WTC11 (cell line): Measurements from ENCODE around the gene SEPTIN14. TPM values are rescaled to one million over a fixed set of nuclear protein-coding genes. Genes with fewer than 3 reads are reported as not detected.
"Not testable (repeated sequence)": the region's sequence is repeated elsewhere in the genome, so short reads cannot be mapped to it uniquely, and the experiment has no call there.

Source experiments
- ATAC-seq: fragments of 200-7000 bp; cut with Tn5 transposase; 2 replicates; pipeline ENCODE4 v1.10.0; 2021; ENCODE audit warnings: mild to moderate bottlenecking, moderate library complexity
- Bru-seq: library from RNA; stranded (reverse); fragments of 400-500 nt; gene quantifications from one replicate; lab custom pipeline; 2021; lab: Mats Ljungman, UMichigan
- CTCF ChIA-PET: fragments of 300-600 bp; sonication (Branson Sonifier 250); formaldehyde crosslinking; loops from one replicate; lab custom pipeline; 2021; ENCODE audit warnings: antibody characterized with exemption; lab: Charles Lee
- POLR2A ChIA-PET: fragments of 350-600 bp; sonication (Branson Sonifier 250); formaldehyde crosslinking; loops from one replicate; lab custom pipeline; 2021; ENCODE audit warnings: antibody characterized with exemption; lab: Charles Lee
- DNase-seq: peaks from one replicate; pipeline ENCODE4 v3.0.0; 2021; ENCODE audit warnings: low spot score
- H3K27ac Mint-ChIP-seq: 2 replicates; pipeline ENCODE4 v1.8.0; 2021; ENCODE audit warnings: mixed read lengths
- H3K27me3 Mint-ChIP-seq: 2 replicates; pipeline ENCODE4 v1.8.0; 2021; ENCODE audit warnings: low read depth, mild to moderate bottlenecking, moderate library complexity, mixed read lengths
- H3K36me3 Mint-ChIP-seq: 2 replicates; pipeline ENCODE4 v1.8.0; 2021; ENCODE audit warnings: mixed read lengths
- H3K4me1 Mint-ChIP-seq: 2 replicates; pipeline ENCODE4 v1.8.0; 2022; ENCODE audit warnings: mixed read lengths
- H3K4me3 Mint-ChIP-seq: 2 replicates; pipeline ENCODE4 v1.8.0; 2021; ENCODE audit warnings: mild to moderate bottlenecking, moderate library complexity, mixed read lengths
- H3K9me3 Mint-ChIP-seq: 2 replicates; pipeline ENCODE4 v1.8.0; 2021; ENCODE audit warnings: mixed read lengths
- CBFB ChIP-seq: sonication (generic); formaldehyde crosslinking; IDR thresholded peaks from 2 replicates; pipeline ENCODE4 v1.8.1; 2022; ENCODE audit warnings: mild to moderate bottlenecking, low read depth, missing genetic modification reagents
- CREM ChIP-seq: sonication (generic); formaldehyde crosslinking; IDR thresholded peaks from 2 replicates; pipeline ENCODE4 v1.8.1; 2022; ENCODE audit warnings: mild to moderate bottlenecking, missing genetic modification reagents, moderate library complexity
- ETV6 ChIP-seq: sonication (generic); formaldehyde crosslinking; IDR thresholded peaks from 2 replicates; pipeline ENCODE4 v1.8.1; 2022; ENCODE audit warnings: mild to moderate bottlenecking, missing genetic modification reagents
- IRF1 ChIP-seq: sonication (generic); formaldehyde crosslinking; IDR thresholded peaks from 2 replicates; pipeline ENCODE4 v1.8.0; 2023; ENCODE audit warnings: missing genetic modification reagents
- MAX ChIP-seq: sonication (generic); formaldehyde crosslinking; IDR thresholded peaks from 2 replicates; pipeline ENCODE4 v1.8.0; 2022; ENCODE audit warnings: mild to moderate bottlenecking, missing genetic modification reagents
- MLX ChIP-seq: sonication (generic); formaldehyde crosslinking; IDR thresholded peaks from 2 replicates; pipeline ENCODE4 v1.8.1; 2023; ENCODE audit warnings: mild to moderate bottlenecking, missing genetic modification reagents, moderate library complexity
- NR1H2 ChIP-seq: sonication (generic); formaldehyde crosslinking; IDR thresholded peaks from 2 replicates; pipeline ENCODE4 v1.9.0; 2021; ENCODE audit warnings: mild to moderate bottlenecking, moderate library complexity, missing genetic modification reagents
- OVOL2 ChIP-seq: fragments of 250-450 bp; sonication (Bioruptor Pico); IDR thresholded peaks from 2 replicates; pipeline ENCODE4 v1.9.0; 2021; ENCODE audit warnings: mild to moderate bottlenecking, borderline replicate concordance
- SMAD3 ChIP-seq: sonication (generic); formaldehyde crosslinking; IDR thresholded peaks from 2 replicates; pipeline ENCODE4 v1.8.0; 2022; ENCODE audit warnings: missing genetic modification reagents, mild to moderate bottlenecking, borderline replicate concordance
- SP1 ChIP-seq: sonication (generic); formaldehyde crosslinking; conservative IDR thresholded peaks from 2 replicates; pipeline ENCODE4 v1.8.1; 2022; ENCODE audit warnings: missing genetic modification reagents
- TEAD4 ChIP-seq: sonication (generic); formaldehyde crosslinking; IDR thresholded peaks from 2 replicates; pipeline ENCODE4 v1.8.0; 2022; ENCODE audit warnings: mild to moderate bottlenecking, missing genetic modification reagents
- ZNF281 ChIP-seq: sonication (generic); formaldehyde crosslinking; IDR thresholded peaks from 2 replicates; pipeline ENCODE4 v1.8.0; 2023; ENCODE audit warnings: mild to moderate bottlenecking, missing genetic modification reagents
- ZNF423 ChIP-seq: fragments of 250-450 bp; sonication (Bioruptor Pico); IDR thresholded peaks from 2 replicates; pipeline ENCODE4 v2.1.2; 2022; ENCODE audit warnings: mild to moderate bottlenecking, moderate library complexity
- ZNF532 ChIP-seq: fragments of 250-450 bp; sonication (Bioruptor Pico); IDR thresholded peaks from 2 replicates; pipeline ENCODE4 v1.9.0; 2021; ENCODE audit warnings: mild to moderate bottlenecking, borderline replicate concordance
- long read RNA-seq, 3 experiments: library from RNA in 1 of 3; library from capped mRNA in 1 of 3; library from polyadenylated mRNA in 1 of 3; unstranded in 2 of 3; stranded (forward) in 1 of 3; transcript quantifications; one replicate each; pipeline ENCODE4 v2.0.0, GENCODE V29; 2021
- total RNA-seq: library from RNA; stranded (reverse); gene quantifications from 3 replicates; pipeline ENCODE4 v1.2.3, GENCODE V29; 2021
- TF ChIP-seq, protein P1 (sequence below): sonication (generic); formaldehyde crosslinking; IDR thresholded peaks from 2 replicates; pipeline ENCODE4 v1.8.1; 2022; ENCODE audit warnings: mild to moderate bottlenecking, missing genetic modification reagents, moderate library complexity, borderline replicate concordance

The SEPTIN14 gene
- total RNA-seq (0.07 to 0.09 TPM (median 0.07 TPM) in 3 replicates), Bru-seq, nascent RNA (not detected)
- long read RNA-seq, experiment 1 = 0 reads
- long read RNA-seq, experiment 2 = 0 reads
- long read RNA-seq, experiment 3 = 0 reads

- H3K4me3 Mint-ChIP-seq, POLR2A ChIA-PET, DNase-seq, H3K27ac Mint-ChIP-seq, H3K27me3 Mint-ChIP-seq, CTCF ChIA-PET, H3K4me1 Mint-ChIP-seq, ATAC-seq: not testable (repeated sequence)
- peaks cover 30% of the 10 kb centered on the region for H3K36me3 Mint-ChIP-seq
- peaks cover 53% of the 10 kb centered on the region for H3K9me3 Mint-ChIP-seq
Observed at GRCh38 chr7:55862652-55863051, at the start of gene SEPTIN14. Gene SEPTIN14, minus strand, starts transcription at chr7:55862752. Its CDS starts 756 bp downstream, at chr7:55861996.

DNA sequence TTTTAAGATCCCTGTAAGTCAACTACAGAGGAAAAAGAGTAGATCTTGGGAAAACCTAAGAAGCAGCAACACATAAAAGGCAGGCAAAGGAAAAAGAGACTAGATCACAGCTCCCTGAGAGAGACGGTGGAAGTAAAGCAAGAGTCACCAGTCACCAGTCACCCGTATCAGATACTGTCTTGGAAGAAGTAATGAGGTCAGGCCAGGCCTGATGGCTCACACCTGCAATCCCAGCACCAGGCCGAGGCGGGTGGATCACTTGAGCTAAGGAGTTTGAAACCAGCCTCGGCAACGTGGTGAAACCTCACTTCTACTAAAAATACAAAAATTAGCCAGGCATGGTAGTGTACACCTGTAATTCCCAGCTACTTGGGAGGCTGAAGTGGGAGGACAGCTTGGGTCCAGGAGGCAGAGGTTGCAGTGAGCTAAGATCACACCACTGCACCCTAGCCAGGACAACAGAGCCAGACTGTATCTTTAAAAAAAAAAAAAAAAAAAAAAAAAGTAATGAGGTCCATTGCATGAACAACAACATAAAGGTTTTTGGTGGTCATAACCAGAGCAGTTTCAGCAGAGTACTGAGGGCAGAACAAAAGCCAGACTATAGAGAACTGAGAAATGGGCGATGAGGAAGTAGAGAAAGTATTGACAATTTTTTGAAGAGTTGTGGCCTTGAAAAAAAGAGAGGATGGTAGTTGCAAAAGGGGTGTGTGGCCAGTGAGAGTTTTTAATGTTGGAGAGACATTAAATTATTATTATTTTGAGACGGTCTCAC is 41.6 kb upstream of the SEPTIN14 start:
- peaks cover 41% of the 10 kb centered on the region for H3K36me3 Mint-ChIP-seq
- no peak for DNase-seq
- H3K4me3 Mint-ChIP-seq = no peak overlapping the region
- no peak for ATAC-seq
- CTCF ChIA-PET = no interaction called here
- H3K27me3 Mint-ChIP-seq = no peaks in the 10 kb centered on the region
- POLR2A ChIA-PET = no interaction called here
- H3K9me3 Mint-ChIP-seq = peaks cover 26% of the 10 kb centered on the region
- TF ChIP-seq MAX (CRISPR knock-in tag) (no peak), ZNF423 (CRISPR knock-in tag) (no peak), SMAD3 (no peak), IRF1 (CRISPR knock-in tag) (no peak)
- TF ChIP-seq, all 79 proteins: peak for 0
- H3K27ac Mint-ChIP-seq = no peak overlapping the region
- peaks cover 8% of the 10 kb centered on the region for H3K4me1 Mint-ChIP-seq

DNA sequence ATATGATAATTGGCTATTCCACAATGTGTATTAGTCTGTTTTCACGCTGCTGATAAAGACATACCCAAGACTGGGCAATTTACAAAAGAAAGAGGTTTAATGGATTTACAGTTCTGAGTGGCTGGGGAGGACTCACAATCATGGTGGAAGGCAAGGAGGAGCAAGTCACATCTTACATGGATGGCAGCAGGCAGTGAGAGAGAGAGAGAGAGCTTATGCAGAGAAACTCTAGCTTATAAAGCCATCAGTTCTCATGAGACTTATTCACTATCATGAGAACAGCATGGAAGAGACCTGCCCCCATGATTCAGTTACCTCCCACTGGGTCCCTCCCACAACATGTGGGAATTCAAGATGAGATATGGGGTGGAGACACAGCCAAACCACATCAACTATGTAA is 38.5 kb upstream of the SEPTIN14 start:
- DNase-seq, H3K27me3 Mint-ChIP-seq, ATAC-seq, H3K27ac Mint-ChIP-seq, CTCF ChIA-PET, H3K4me3 Mint-ChIP-seq, POLR2A ChIA-PET, H3K4me1 Mint-ChIP-seq: not testable (repeated sequence)
- Mint-ChIP-seq H3K9me3 (peaks cover 37% of the 10 kb centered on the region), H3K36me3 (peaks cover 38% of the 10 kb centered on the region)

GRCh38 chr7:55898287-55898686 is 35.7 kb upstream of the SEPTIN14 start:
- Mint-ChIP-seq H3K27me3 (no peaks in the 10 kb centered on the region), H3K4me3 (no peak overlapping the region), H3K4me1 (peaks cover 4% of the 10 kb centered on the region), H3K36me3 (peaks cover 38% of the 10 kb centered on the region), H3K27ac (no peak overlapping the region), H3K9me3 (peaks cover 37% of the 10 kb centered on the region)
- CTCF ChIA-PET = no interaction called here
- ATAC-seq (no peak), DNase-seq (no peak)
- POLR2A ChIA-PET = no interaction called here
- TF ChIP-seq ZNF532 (no peak), CBFB (no peak), CREM (no peak), OVOL2 (no peak), MAX (CRISPR knock-in tag) (no peak), TEAD4 (CRISPR knock-in tag) (no peak), NR1H2 (CRISPR knock-in tag) (no peak), SP1 (CRISPR knock-in tag) (no peak), ETV6 (CRISPR knock-in tag) (no peak), MLX (CRISPR knock-in tag) (no peak), ZNF281 (CRISPR knock-in tag) (no peak)
- TF ChIP-seq, protein P1, sequence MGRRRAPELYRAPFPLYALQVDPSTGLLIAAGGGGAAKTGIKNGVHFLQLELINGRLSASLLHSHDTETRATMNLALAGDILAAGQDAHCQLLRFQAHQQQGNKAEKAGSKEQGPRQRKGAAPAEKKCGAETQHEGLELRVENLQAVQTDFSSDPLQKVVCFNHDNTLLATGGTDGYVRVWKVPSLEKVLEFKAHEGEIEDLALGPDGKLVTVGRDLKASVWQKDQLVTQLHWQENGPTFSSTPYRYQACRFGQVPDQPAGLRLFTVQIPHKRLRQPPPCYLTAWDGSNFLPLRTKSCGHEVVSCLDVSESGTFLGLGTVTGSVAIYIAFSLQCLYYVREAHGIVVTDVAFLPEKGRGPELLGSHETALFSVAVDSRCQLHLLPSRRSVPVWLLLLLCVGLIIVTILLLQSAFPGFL (CRISPR knock-in tag) = no peak
